ENCODE results near the gene SDHAF3.

The SDHAF3 gene

GRCh38 chr7:97203957-97204356 lies 86.5 kb downstream of the SDHAF3 start:
- no peak for TF ChIP-seq CTCF (IDR thresholded peaks at IDR 0.05)
- Histone ChIP-seq H3K9me3 (no peaks in the 10 kb centered on the region), H3K27ac (no peak overlapping the region), H3K4me1 (no peaks in the 10 kb centered on the region), H3K36me3 (no peaks in the 10 kb centered on the region), H3K27me3 (no peaks in the 10 kb centered on the region), H3K4me3 (no peak overlapping the region)
- DNase-seq = no peak
- intact Hi-C loops (cut with DNase I; ENCODE audit: low total_unique reads) = no loop called here

- no peak for DNase-seq
- Histone ChIP-seq H3K4me3 (no peak overlapping the region), H3K36me3 (no peaks in the 10 kb centered on the region), H3K4me1 (no peaks in the 10 kb centered on the region), H3K27me3 (no peaks in the 10 kb centered on the region), H3K9me3 (no peaks in the 10 kb centered on the region), H3K27ac (no peak overlapping the region)
- intact Hi-C loops (cut with DNase I; ENCODE audit: low total_unique reads) = no loop called here
- no peak for TF ChIP-seq CTCF (IDR thresholded peaks at IDR 0.05)
Measured at GRCh38 chr7:97204821-97205220, 87.3 kb downstream of the SDHAF3 start.

- no peak for DNase-seq
- H3K36me3 ChIP-seq = no peaks in the 10 kb centered on the region
- no peak for TF ChIP-seq CTCF (IDR thresholded peaks at IDR 0.05)
- no peaks in the 10 kb centered on the region for H3K4me1 ChIP-seq
- no peaks in the 10 kb centered on the region for H3K9me3 ChIP-seq
- H3K4me3 ChIP-seq = no peak overlapping the region
- intact Hi-C loops (cut with DNase I; ENCODE audit: low total_unique reads) = no loop called here
- no peak overlapping the region for H3K27ac ChIP-seq
- no peaks in the 10 kb centered on the region for H3K27me3 ChIP-seq
Measured at GRCh38 chr7:97215556-97215955, 98.1 kb downstream of the SDHAF3 start.

GRCh38 chr7:97218767-97219166 lies 101.3 kb downstream of the SDHAF3 start:
- H3K9me3 ChIP-seq = no peaks in the 10 kb centered on the region
- no peak for TF ChIP-seq CTCF (IDR thresholded peaks at IDR 0.05)
- no peak for DNase-seq
- no peaks in the 10 kb centered on the region for H3K27me3 ChIP-seq
- intact Hi-C loops (cut with DNase I; ENCODE audit: low total_unique reads) = no loop called here
- H3K36me3 ChIP-seq = no peaks in the 10 kb centered on the region
- no peak overlapping the region for H3K4me3 ChIP-seq
- H3K4me1 ChIP-seq = no peaks in the 10 kb centered on the region
- H3K27ac ChIP-seq = no peak overlapping the region

- no peak overlapping the region for H3K4me3 ChIP-seq
- H3K27ac ChIP-seq = no peak overlapping the region
- intact Hi-C loops (cut with DNase I; ENCODE audit: low total_unique reads) = no loop called here
- H3K9me3 ChIP-seq = no peaks in the 10 kb centered on the region
- no peak for DNase-seq
- no peaks in the 10 kb centered on the region for H3K27me3 ChIP-seq
- TF ChIP-seq CTCF (IDR thresholded peaks at IDR 0.05) = no peak
- H3K4me1 ChIP-seq = no peaks in the 10 kb centered on the region
- no peaks in the 10 kb centered on the region for H3K36me3 ChIP-seq
Measured at GRCh38 chr7:97219237-97219636, 101.7 kb downstream of the SDHAF3 start.

- no peaks in the 10 kb centered on the region for H3K27me3 ChIP-seq
- H3K36me3 ChIP-seq = no peaks in the 10 kb centered on the region
- no peaks in the 10 kb centered on the region for H3K4me1 ChIP-seq
- no peak for TF ChIP-seq CTCF (IDR thresholded peaks at IDR 0.05)
- intact Hi-C loops (cut with DNase I; ENCODE audit: low total_unique reads) = no loop called here
- no peak for DNase-seq
- no peak overlapping the region for H3K27ac ChIP-seq
- H3K4me3 ChIP-seq = no peak overlapping the region
- H3K9me3 ChIP-seq = no peaks in the 10 kb centered on the region
Measured at GRCh38 chr7:97224316-97224715, 106.8 kb downstream of the SDHAF3 start.
